H9 (cell line): ENCODE measurements around the gene HLF. TPM values are rescaled to one million over a fixed set of nuclear protein-coding genes. Genes with fewer than 3 reads are reported as not detected.

Source experiments
- DNase-seq: peaks from one replicate; pipeline ENCODE4 v3.0.0-alpha.2; 2017
- H2AFZ ChIP-seq: one replicate; pipeline ENCODE4 v1.6.1; 2013; ENCODE audit warnings: mild to moderate bottlenecking, low read length, control low read depth, moderate library complexity
- H2AK5ac ChIP-seq: 2 replicates; pipeline ENCODE4 v1.6.1; 2013; ENCODE audit warnings: low read length, control low read depth, mixed read lengths; ENCODE audit not compliant: insufficient read length
- H2BK120ac ChIP-seq: one replicate; pipeline ENCODE4 v1.6.1; 2013; ENCODE audit warnings: low read depth, mild to moderate bottlenecking, low read length, control low read depth, inconsistent platforms; ENCODE audit not compliant: poor library complexity, severe bottlenecking
- H2BK12ac ChIP-seq: 2 replicates; pipeline ENCODE4 v1.6.1; 2013; ENCODE audit warnings: low read length, control low read depth, mixed read lengths, low read depth; ENCODE audit not compliant: insufficient read length
- H2BK15ac ChIP-seq: 2 replicates; pipeline ENCODE4 v1.6.1; 2013; ENCODE audit warnings: low read depth, low read length, control low read depth
- H2BK20ac ChIP-seq: one replicate; pipeline ENCODE4 v1.6.1; 2013; ENCODE audit warnings: low read depth, mild to moderate bottlenecking, low read length, control low read depth, inconsistent platforms; ENCODE audit not compliant: poor library complexity, severe bottlenecking
- H2BK5ac ChIP-seq: 2 replicates; pipeline ENCODE4 v1.6.1; 2013; ENCODE audit warnings: low read length, control low read depth, mixed read lengths; ENCODE audit not compliant: insufficient read length
- H3K14ac ChIP-seq: 2 replicates; pipeline ENCODE4 v1.6.1; 2013; ENCODE audit warnings: low read length, control low read depth; ENCODE audit not compliant: insufficient read depth
- H3K18ac ChIP-seq: 2 replicates; pipeline ENCODE4 v1.6.1; 2013; ENCODE audit warnings: low read depth, mild to moderate bottlenecking, mixed read lengths, low read length, control low read depth; ENCODE audit not compliant: insufficient read length
- H3K23ac ChIP-seq: 2 replicates; pipeline ENCODE4 v1.6.1; 2013; ENCODE audit warnings: low read length, control low read depth, mixed read lengths, low read depth; ENCODE audit not compliant: insufficient read length
- H3K23me2 ChIP-seq: 2 replicates; pipeline ENCODE4 v1.6.1; 2013; ENCODE audit warnings: low read depth, mild to moderate bottlenecking, mixed read lengths, low read length, control low read depth; ENCODE audit not compliant: insufficient read length, poor library complexity, severe bottlenecking
- H3K27ac ChIP-seq: 2 replicates; pipeline ENCODE4 v1.5.1; 2013; ENCODE audit warnings: low read length, control low read depth, mixed read lengths, low read depth; ENCODE audit not compliant: insufficient read length
- H3K27me3 ChIP-seq: 2 replicates; pipeline ENCODE4 v1.6.1; 2013; ENCODE audit warnings: low read length, control low read depth, inconsistent platforms; ENCODE audit not compliant: insufficient read depth
- H3K4ac ChIP-seq: 2 replicates; pipeline ENCODE4 v1.6.1; 2013; ENCODE audit warnings: low read depth, mild to moderate bottlenecking, control low read depth, inconsistent platforms, low read length, moderate library complexity
- H3K4me1 ChIP-seq: 2 replicates; pipeline ENCODE4 v1.6.1; 2013; ENCODE audit warnings: low read length, control low read depth, inconsistent platforms; ENCODE audit not compliant: insufficient read depth
- H3K4me2 ChIP-seq: 2 replicates; pipeline ENCODE4 v1.6.1; 2013; ENCODE audit warnings: low read length, control low read depth, mixed read lengths; ENCODE audit not compliant: insufficient read length, insufficient read depth
- H3K56ac ChIP-seq: 2 replicates; pipeline ENCODE4 v1.6.1; 2013; ENCODE audit warnings: low read depth, mild to moderate bottlenecking, mixed read lengths, low read length, control low read depth; ENCODE audit not compliant: insufficient read length
- H3K79me1 ChIP-seq: 2 replicates; pipeline ENCODE4 v1.6.1; 2013; ENCODE audit warnings: low read depth, mild to moderate bottlenecking, moderate library complexity, low read length, control low read depth, inconsistent platforms; ENCODE audit not compliant: insufficient read depth, poor library complexity, severe bottlenecking
- H3K79me2 ChIP-seq: 2 replicates; pipeline ENCODE4 v1.6.1; 2013; ENCODE audit warnings: low read length, control low read depth, inconsistent platforms; ENCODE audit not compliant: insufficient read depth
- H3K9ac ChIP-seq: 2 replicates; pipeline ENCODE4 v1.6.1; 2013; ENCODE audit warnings: low read length, control low read depth, mixed read lengths; ENCODE audit not compliant: insufficient read length; ENCODE audit errors: extremely low read depth
- H3K9me3 ChIP-seq: one replicate; pipeline ENCODE4 v1.6.1; 2013; ENCODE audit warnings: low read depth, low read length, inconsistent platforms; ENCODE audit not compliant: control insufficient read depth
- H3T11ph ChIP-seq: one replicate; pipeline ENCODE4 v1.6.1; 2013; ENCODE audit warnings: mild to moderate bottlenecking, low read length, control low read depth, inconsistent platforms
- H4K20me1 ChIP-seq: one replicate; pipeline ENCODE4 v1.6.1; 2013; ENCODE audit not compliant: control insufficient read depth, insufficient read length, insufficient read depth
- H4K5ac ChIP-seq: 2 replicates; pipeline ENCODE4 v1.6.1; 2013; ENCODE audit warnings: low read depth, mild to moderate bottlenecking, mixed read lengths, low read length, control low read depth; ENCODE audit not compliant: insufficient read length
- H4K8ac ChIP-seq: replicated peaks from 2 replicates; pipeline ENCODE4 v1.6.1; 2013; ENCODE audit warnings: low read length, control low read depth, mixed read lengths, low read depth; ENCODE audit not compliant: insufficient read length
- H4K91ac ChIP-seq: 2 replicates; pipeline ENCODE4 v1.6.1; 2013; ENCODE audit warnings: low read depth, mild to moderate bottlenecking, moderate library complexity, mixed read lengths, low read length, control low read depth; ENCODE audit not compliant: insufficient read length
- H3K27ac Mint-ChIP-seq, 3 experiments: 2 replicates in 2 of 3; 3 replicates in 1 of 3; pipeline ENCODE4 v1.8.0; 2020 to 2021; ENCODE audit warnings: mixed read lengths in 3 of 3, mild to moderate bottlenecking in 1 of 3, moderate library complexity in 1 of 3
- H3K27me3 Mint-ChIP-seq: 2 replicates; pipeline ENCODE4 v1.8.0; 2021; ENCODE audit warnings: low read depth, mild to moderate bottlenecking, moderate library complexity, mixed read lengths
- H3K36me3 Mint-ChIP-seq, 3 experiments: 2 replicates in 2 of 3; 3 replicates in 1 of 3; pipeline ENCODE4 v1.8.0; 2020 to 2021; ENCODE audit warnings: low read depth in 3 of 3, mixed read lengths in 3 of 3; ENCODE audit not compliant: insufficient read depth in 1 of 3
- H3K4me1 Mint-ChIP-seq, 2 experiments: 2 replicates each; pipeline ENCODE4 v1.8.0; 2020; ENCODE audit warnings: mixed read lengths in 2 of 2
- H3K4me3 Mint-ChIP-seq, 2 experiments: 2 replicates in 1 of 2; 3 replicates in 1 of 2; pipeline ENCODE4 v1.8.0; 2020 to 2021; ENCODE audit warnings: mild to moderate bottlenecking in 2 of 2, mixed read lengths in 2 of 2, moderate library complexity in 1 of 2
- H3K9me3 Mint-ChIP-seq, 2 experiments: 2 replicates in 1 of 2; 3 replicates in 1 of 2; pipeline ENCODE4 v1.8.0; 2020; ENCODE audit warnings: mild to moderate bottlenecking in 2 of 2, mixed read lengths in 2 of 2, moderate library complexity in 1 of 2
- CTCF ChIP-seq: fragments of 200-600 bp; sonication (generic); conservative IDR thresholded peaks from 3 replicates; pipeline ENCODE4 v1.8.0; 2021; ENCODE audit warnings: antibody characterized with exemption, mild to moderate bottlenecking
- WGBS: extraction: QIAGEN DNeasy Blood & Tissue Kit; methylation state at CpG from one replicate; pipeline ENCODE4 v1.1.7; 2013; ENCODE audit warnings: missing lambda C conversion rate, low lambda C conversion rate, mixed read lengths; ENCODE audit not compliant: insufficient read length; ENCODE audit errors: extremely low coverage; 5-methylcytosine and 5-hydroxymethylcytosine counted together
- total RNA-seq: library from RNA; stranded (reverse); gene quantifications from 2 replicates; pipeline ENCODE4 v1.2.1, GENCODE V29; 2021

Gene HLF
- total RNA-seq, 1 experiment from 2014 or later: 0.17 TPM

GRCh38 chr17:55340686-55341085, 75.9 kb downstream of the HLF start:
- Histone ChIP-seq H3K9ac (no peak overlapping the region), H3K79me2 (no peaks in the 10 kb centered on the region), H2BK20ac (no peak overlapping the region), H3K4me1 (no peaks in the 10 kb centered on the region; the same call in 1 of the 2 replicates), H3K4me2 (no peak overlapping the region), H3K18ac (no peak overlapping the region), H2BK5ac (no peak overlapping the region), H3K4ac (no peak overlapping the region), H3K27me3 (no peaks in the 10 kb centered on the region), H4K5ac (no peak overlapping the region), H3T11ph (no peak overlapping the region), H3K56ac (no peak overlapping the region), H3K14ac (no peak overlapping the region), H3K9me3 (no peaks in the 10 kb centered on the region), H3K23me2 (no peaks in the 10 kb centered on the region), H2BK12ac (no peak overlapping the region), H2AK5ac (no peak overlapping the region), H4K8ac (no peak overlapping the region), H4K20me1 (no peaks in the 10 kb centered on the region), H3K23ac (no peak overlapping the region), H3K27ac (no peak overlapping the region), H3K79me1 (no peaks in the 10 kb centered on the region), H4K91ac (no peak overlapping the region), H2BK120ac (no peak overlapping the region), H2AFZ (no peak overlapping the region), H2BK15ac (no peak overlapping the region)
- Mint-ChIP-seq H3K27ac (no peak overlapping the region), H3K27me3 (peaks cover 3% of the 10 kb centered on the region), H3K4me3 (no peak overlapping the region), H3K36me3 (peaks cover 0 to 4% (median 0%) of the 10 kb centered on the region in 3 experiments; a peak in 2 of 7 replicates), H3K9me3 (0 out of 5 replicates have a peak, but pooled peaks cover 0 to 3% of the 10 kb centered on the region in 2 experiments), H3K4me1 (peaks cover 7 to 8% of the 10 kb centered on the region in 2 experiments)
- no peak for DNase-seq
- no CpG with 5 or more reads among the region's 3 CpGs for WGBS
- TF ChIP-seq CTCF: no peak
